ENCODE results near the gene RGS9. TPM values are rescaled to one million over a fixed set of nuclear protein-coding genes. Genes with fewer than 3 reads are reported as not detected.

The RGS9 gene
- total RNA-seq, 1 donor from 2014 or later = 3.2 TPM

Other genes with a start within 250 kb of the RGS9 start
- gene LRRC37A3, start 217.9 kb upstream of the RGS9 start, total RNA-seq = 28.4 and 38.2 TPM in 2 replicates
- gene GNA13, start 80.6 kb upstream of the RGS9 start, total RNA-seq = 70.8 and 75.8 TPM in 2 replicates

Measured in activated B cell treated with CpG ODN at 0.5 μM for 24 hours (primary cell).